HEK293 (cell line): Measurements from ENCODE around the gene CACNG7.

ENCODE experiments used
- CTCF ChIA-PET: fragments of 350-600 bp; formaldehyde crosslinking; extraction: SDS; loops from one replicate; lab custom pipeline; 2021; ENCODE audit warnings: antibody characterized with exemption; lab: Yijun Ruan, JAX
- POLR2A ChIA-PET: fragments of 300-600 bp; formaldehyde crosslinking; extraction: SDS; loops from one replicate; lab custom pipeline; 2020; ENCODE audit warnings: antibody characterized with exemption, inconsistent platforms; lab: Yijun Ruan, JAX
- H3K27ac ChIP-seq: fragments of 200-500 bp; sonication (Bioruptor generic); 2 replicates; pipeline ENCODE4 v1.5.1; 2014; ENCODE audit warnings: low read depth, low read length, control low read depth, inconsistent platforms; ENCODE audit errors: extremely low read depth
- H3K36me3 ChIP-seq, 2 experiments: fragments of 200-500 bp in 1 of 2; sonication (Bioruptor generic) in 1 of 2; 1 replicate in 1 of 2; 2 replicates in 1 of 2; pipeline ENCODE4 v1.5.1; 2014 to 2017; ENCODE audit warnings: inconsistent platforms in 2 of 2, low read length in 2 of 2; ENCODE audit not compliant: control insufficient read depth in 2 of 2, insufficient read depth in 1 of 2
- H3K4me1 ChIP-seq: fragments of 200-500 bp; sonication (Bioruptor generic); 2 replicates; pipeline ENCODE4 v1.5.1; 2014; ENCODE audit warnings: mild to moderate bottlenecking, low read length, inconsistent platforms; ENCODE audit not compliant: control insufficient read depth, insufficient read depth
- H3K4me3 ChIP-seq: 2 replicates; pipeline ENCODE4 v1.5.1; 2011; ENCODE audit warnings: low read depth, mild to moderate bottlenecking, control low read depth, low read length, moderate library complexity
- H3K9me3 ChIP-seq: fragments of 200-500 bp; sonication (Bioruptor generic); 2 replicates; pipeline ENCODE4 v1.5.1; 2014; ENCODE audit warnings: low read depth, low read length, inconsistent platforms; ENCODE audit not compliant: control insufficient read depth, insufficient read depth
- CTCF ChIP-seq: fragments of 450-650 bp; formaldehyde crosslinking; IDR thresholded peaks from 2 replicates; pipeline ENCODE4 v1.5.1; 2016; ENCODE audit warnings: missing biosample characterization, missing genetic modification characterization
- GLIS2 ChIP-seq: fragments of 450-650 bp; formaldehyde crosslinking; IDR thresholded peaks from 2 replicates; pipeline ENCODE4 v1.5.1; 2016; ENCODE audit warnings: missing biosample characterization, missing genetic modification characterization
- HIC1 ChIP-seq: fragments of 450-650 bp; formaldehyde crosslinking; IDR thresholded peaks from 2 replicates; pipeline ENCODE4 v1.5.1; 2016; ENCODE audit warnings: missing biosample characterization, missing genetic modification characterization
- HOXC10 ChIP-seq: sonication (generic); formaldehyde crosslinking; IDR thresholded peaks from 2 replicates; pipeline ENCODE4 v1.8.1; 2023; ENCODE audit warnings: mild to moderate bottlenecking, missing genetic modification reagents
- PATZ1 ChIP-seq: fragments of 450-650 bp; formaldehyde crosslinking; IDR thresholded peaks from 2 replicates; pipeline ENCODE4 v1.5.1; 2016; ENCODE audit warnings: missing biosample characterization, missing genetic modification characterization
- YY2 ChIP-seq: fragments of 450-650 bp; formaldehyde crosslinking; IDR thresholded peaks from 2 replicates; pipeline ENCODE4 v1.5.1; 2016; ENCODE audit warnings: missing biosample characterization, missing genetic modification characterization
- ZBTB26 ChIP-seq: fragments of 450-650 bp; formaldehyde crosslinking; optimal IDR thresholded peaks from 2 replicates; pipeline ENCODE3; 2016; ENCODE audit warnings: missing biosample characterization, mild to moderate bottlenecking, missing genetic modification characterization
- ZBTB8A ChIP-seq: fragments of 450-650 bp; formaldehyde crosslinking; IDR thresholded peaks from 2 replicates; pipeline ENCODE4 v1.5.1; 2016; ENCODE audit warnings: missing biosample characterization, missing genetic modification characterization
- ZNF202 ChIP-seq: fragments of 450-650 bp; formaldehyde crosslinking; IDR thresholded peaks from 2 replicates; pipeline ENCODE4 v1.5.1; 2016; ENCODE audit warnings: missing biosample characterization, missing genetic modification characterization, borderline replicate concordance
- ZNF23 ChIP-seq: fragments of 450-650 bp; formaldehyde crosslinking; IDR thresholded peaks from 2 replicates; pipeline ENCODE4 v1.5.1; 2016; ENCODE audit warnings: missing biosample characterization, missing genetic modification characterization, borderline replicate concordance
- ZNF366 ChIP-seq: fragments of 450-650 bp; formaldehyde crosslinking; conservative IDR thresholded peaks from 2 replicates; pipeline ENCODE4 v1.5.1; 2016; ENCODE audit warnings: missing biosample characterization, missing genetic modification characterization
- ZNF391 ChIP-seq: fragments of 450-650 bp; formaldehyde crosslinking; IDR thresholded peaks from 2 replicates; pipeline ENCODE4 v1.5.1; 2016; ENCODE audit warnings: low read depth, missing biosample characterization, missing genetic modification characterization, borderline replicate concordance
- ZNF423 ChIP-seq: fragments of 450-650 bp; formaldehyde crosslinking; IDR thresholded peaks from 2 replicates; pipeline ENCODE4 v1.5.1; 2016; ENCODE audit warnings: missing biosample characterization, missing genetic modification characterization
- ZNF433 ChIP-seq: fragments of 450-650 bp; formaldehyde crosslinking; IDR thresholded peaks from 2 replicates; pipeline ENCODE4 v1.5.1; 2016; ENCODE audit warnings: missing biosample characterization, missing genetic modification characterization, low read depth
- ZNF544 ChIP-seq: fragments of 450-650 bp; formaldehyde crosslinking; IDR thresholded peaks from 2 replicates; pipeline ENCODE4 v1.5.0; 2017; ENCODE audit warnings: missing biosample characterization, missing genetic modification characterization
- ZNF600 ChIP-seq: fragments of 450-650 bp; formaldehyde crosslinking; IDR thresholded peaks from 2 replicates; pipeline ENCODE4 v1.5.1; 2016; ENCODE audit warnings: missing biosample characterization, missing genetic modification characterization
- ZNF654 ChIP-seq: fragments of 450-650 bp; formaldehyde crosslinking; IDR thresholded peaks from 2 replicates; pipeline ENCODE4 v1.5.1; 2016; ENCODE audit warnings: low read depth, missing biosample characterization, missing genetic modification characterization
- TF ChIP-seq, protein P1 (sequence below): fragments of 450-650 bp; formaldehyde crosslinking; IDR thresholded peaks from 2 replicates; pipeline ENCODE4 v1.5.1; 2017; ENCODE audit warnings: missing biosample characterization, missing genetic modification characterization
- TF ChIP-seq, protein P2 (sequence below): fragments of 450-650 bp; formaldehyde crosslinking; IDR thresholded peaks from 2 replicates; pipeline ENCODE4 v1.5.1; 2016; ENCODE audit warnings: missing biosample characterization, missing genetic modification characterization

Gene CACNG7

DNA sequence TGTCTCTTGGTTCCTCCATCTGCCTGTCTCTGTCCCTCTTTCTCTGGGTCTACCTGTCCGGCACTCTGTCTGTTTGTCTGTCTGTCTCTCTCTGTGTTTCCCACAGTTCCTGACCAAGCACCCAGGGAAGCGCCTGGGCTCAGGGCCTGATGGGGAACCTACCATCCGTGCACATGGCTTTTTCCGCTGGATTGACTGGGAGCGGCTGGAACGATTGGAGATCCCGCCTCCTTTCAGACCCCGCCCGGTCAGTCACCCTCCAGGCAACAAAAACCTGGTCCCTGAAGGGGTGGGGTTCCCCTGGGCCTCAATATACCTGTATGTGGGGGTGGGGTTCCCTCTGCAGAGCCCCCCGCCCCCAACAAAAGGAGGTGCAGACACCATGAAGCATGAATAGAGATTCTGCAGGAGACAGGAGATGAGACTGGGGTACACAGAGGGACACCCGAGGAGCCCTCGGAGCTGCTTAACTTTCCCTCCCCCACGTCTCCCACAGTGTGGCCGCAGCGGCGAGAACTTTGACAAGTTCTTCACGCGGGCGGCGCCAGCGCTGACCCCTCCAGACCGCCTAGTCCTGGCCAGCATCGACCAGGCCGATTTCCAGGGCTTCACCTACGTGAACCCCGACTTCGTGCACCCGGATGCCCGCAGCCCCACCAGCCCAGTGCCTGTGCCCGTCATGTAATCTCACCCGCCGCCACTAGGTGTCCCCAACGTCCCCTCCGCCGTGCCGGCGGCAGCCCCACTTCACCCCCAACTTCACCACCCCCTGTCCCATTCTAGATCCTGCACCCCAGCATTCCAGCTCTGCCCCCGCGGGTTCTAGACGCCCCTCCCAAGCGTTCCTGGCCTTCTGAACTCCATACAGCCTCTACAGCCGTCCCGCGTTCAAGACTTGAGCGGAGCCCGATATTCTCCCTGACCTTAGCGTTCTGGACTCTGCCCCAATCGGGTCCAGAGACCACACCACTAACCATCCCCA is 2.6 kb upstream of the CACNG7 start:
- Histone ChIP-seq H3K36me3 (no peaks in the 10 kb centered on the region), H3K9me3 (no peaks in the 10 kb centered on the region), H3K4me3 (no peak overlapping the region), H3K4me1 (no peaks in the 10 kb centered on the region), H3K27ac (no peak overlapping the region)
- POLR2A ChIA-PET, result no interaction called here
- CTCF ChIA-PET, result interaction anchor here (0.5 to 2.1 kb wide), 17 partner anchors 9 to 192 kb away, joined by 3 to 9 read pairs (median 4); no protein-coding TSS in a partner anchor
- TF ChIP-seq ZNF23 (tag by site-specific recombination) (no peak), ZNF433 (tag by site-specific recombination) (no peak), ZBTB8A (tag by site-specific recombination) (peak; percentile 27; the same call in 1 of the 2 replicates), YY2 (tag by site-specific recombination) (no peak), ZNF202 (no peak), GLIS2 (tag by site-specific recombination) (peak; percentile 38; the same call in 1 of the 2 replicates), ZBTB26 (tag by site-specific recombination) (peak; percentile 19), HIC1 (peak; percentile 65), ZNF391 (tag by site-specific recombination) (no peak), HOXC10 (CRISPR knock-in tag) (0 out of 2 replicates have a peak, but pooled peaks have one; percentile 50), ZNF600 (tag by site-specific recombination) (peak; percentile 96), ZNF544 (tag by site-specific recombination) (no peak), ZNF423 (tag by site-specific recombination) (no peak), ZNF366 (tag by site-specific recombination) (no peak), PATZ1 (tag by site-specific recombination) (peak; percentile 56), CTCF (tag by site-specific recombination) (peak; percentile 79), ZNF654 (tag by site-specific recombination) (peak; percentile 40)
- TF ChIP-seq, protein P1, sequence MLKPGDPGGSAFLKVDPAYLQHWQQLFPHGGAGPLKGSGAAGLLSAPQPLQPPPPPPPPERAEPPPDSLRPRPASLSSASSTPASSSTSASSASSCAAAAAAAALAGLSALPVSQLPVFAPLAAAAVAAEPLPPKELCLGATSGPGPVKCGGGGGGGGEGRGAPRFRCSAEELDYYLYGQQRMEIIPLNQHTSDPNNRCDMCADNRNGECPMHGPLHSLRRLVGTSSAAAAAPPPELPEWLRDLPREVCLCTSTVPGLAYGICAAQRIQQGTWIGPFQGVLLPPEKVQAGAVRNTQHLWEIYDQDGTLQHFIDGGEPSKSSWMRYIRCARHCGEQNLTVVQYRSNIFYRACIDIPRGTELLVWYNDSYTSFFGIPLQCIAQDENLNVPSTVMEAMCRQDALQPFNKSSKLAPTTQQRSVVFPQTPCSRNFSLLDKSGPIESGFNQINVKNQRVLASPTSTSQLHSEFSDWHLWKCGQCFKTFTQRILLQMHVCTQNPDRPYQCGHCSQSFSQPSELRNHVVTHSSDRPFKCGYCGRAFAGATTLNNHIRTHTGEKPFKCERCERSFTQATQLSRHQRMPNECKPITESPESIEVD (tag by site-specific recombination), result no peak
- TF ChIP-seq, protein P2, sequence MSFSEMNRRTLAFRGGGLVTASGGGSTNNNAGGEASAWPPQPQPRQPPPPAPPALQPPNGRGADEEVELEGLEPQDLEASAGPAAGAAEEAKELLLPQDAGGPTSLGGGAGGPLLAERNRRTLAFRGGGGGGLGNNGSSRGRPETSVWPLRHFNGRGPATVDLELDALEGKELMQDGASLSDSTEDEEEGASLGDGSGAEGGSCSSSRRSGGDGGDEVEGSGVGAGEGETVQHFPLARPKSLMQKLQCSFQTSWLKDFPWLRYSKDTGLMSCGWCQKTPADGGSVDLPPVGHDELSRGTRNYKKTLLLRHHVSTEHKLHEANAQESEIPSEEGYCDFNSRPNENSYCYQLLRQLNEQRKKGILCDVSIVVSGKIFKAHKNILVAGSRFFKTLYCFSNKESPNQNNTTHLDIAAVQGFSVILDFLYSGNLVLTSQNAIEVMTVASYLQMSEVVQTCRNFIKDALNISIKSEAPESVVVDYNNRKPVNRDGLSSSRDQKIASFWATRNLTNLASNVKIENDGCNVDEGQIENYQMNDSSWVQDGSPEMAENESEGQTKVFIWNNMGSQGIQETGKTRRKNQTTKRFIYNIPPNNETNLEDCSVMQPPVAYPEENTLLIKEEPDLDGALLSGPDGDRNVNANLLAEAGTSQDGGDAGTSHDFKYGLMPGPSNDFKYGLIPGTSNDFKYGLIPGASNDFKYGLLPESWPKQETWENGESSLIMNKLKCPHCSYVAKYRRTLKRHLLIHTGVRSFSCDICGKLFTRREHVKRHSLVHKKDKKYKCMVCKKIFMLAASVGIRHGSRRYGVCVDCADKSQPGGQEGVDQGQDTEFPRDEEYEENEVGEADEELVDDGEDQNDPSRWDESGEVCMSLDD, result peak; percentile 89
